GM12874 (cell line): Measurements from ENCODE around the gene DAB2IP.

Source experiments
- CTCF ChIP-seq: IDR thresholded peaks from 2 replicates; pipeline ENCODE4 v1.5.1; 2011; ENCODE audit warnings: low read depth, mild to moderate bottlenecking, control low read depth, low read length, moderate library complexity; ENCODE audit not compliant: insufficient read depth

The DAB2IP gene

DNA sequence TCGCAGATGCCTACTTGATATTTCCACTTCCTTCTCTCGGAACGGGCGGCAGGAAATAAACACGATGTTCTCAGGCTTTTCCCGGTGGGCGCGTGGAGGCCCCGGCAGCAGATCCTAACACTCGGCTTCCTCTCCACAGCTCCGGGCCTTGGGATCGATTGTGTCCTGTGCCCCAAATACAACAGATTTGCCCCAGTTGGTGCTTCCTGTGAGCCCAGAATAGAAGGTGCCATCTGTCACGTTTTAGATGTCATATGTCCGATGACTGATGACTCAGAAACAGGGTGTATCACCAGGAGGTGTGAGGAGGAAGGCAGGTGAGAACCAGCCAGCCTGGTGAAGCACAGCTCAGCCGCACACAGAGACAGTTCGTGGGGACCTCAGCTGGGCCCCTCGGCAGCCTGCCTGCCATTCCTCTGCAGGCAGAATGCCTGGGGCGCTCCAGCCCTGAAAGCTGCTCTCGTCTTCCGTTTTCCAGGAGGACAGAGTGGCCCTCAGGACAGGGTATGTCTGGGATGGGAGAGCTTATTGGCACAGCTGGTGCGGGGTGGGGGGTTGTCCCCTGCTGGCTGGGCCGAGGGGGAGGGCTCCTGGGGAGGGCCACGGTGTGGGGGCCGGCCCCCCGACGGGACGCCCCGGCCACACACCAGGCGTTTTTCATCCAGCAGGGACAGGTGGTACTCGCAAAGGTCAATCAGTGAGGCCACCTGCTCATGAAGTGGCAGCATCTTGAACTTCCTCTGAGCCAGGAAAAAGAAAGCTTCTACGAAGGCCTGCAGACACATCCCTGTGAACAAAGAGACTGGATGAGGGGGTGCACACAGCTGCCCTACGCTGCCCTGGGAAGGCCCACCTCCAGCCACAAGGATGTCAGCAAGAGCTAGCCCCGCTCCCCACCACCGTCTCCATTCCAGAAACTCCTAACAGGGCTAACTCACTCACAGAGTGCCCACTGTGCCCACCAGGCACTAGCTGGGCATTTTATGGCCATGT is 171.0 kb downstream of the DAB2IP start:
- no peak for TF ChIP-seq CTCF

DNA sequence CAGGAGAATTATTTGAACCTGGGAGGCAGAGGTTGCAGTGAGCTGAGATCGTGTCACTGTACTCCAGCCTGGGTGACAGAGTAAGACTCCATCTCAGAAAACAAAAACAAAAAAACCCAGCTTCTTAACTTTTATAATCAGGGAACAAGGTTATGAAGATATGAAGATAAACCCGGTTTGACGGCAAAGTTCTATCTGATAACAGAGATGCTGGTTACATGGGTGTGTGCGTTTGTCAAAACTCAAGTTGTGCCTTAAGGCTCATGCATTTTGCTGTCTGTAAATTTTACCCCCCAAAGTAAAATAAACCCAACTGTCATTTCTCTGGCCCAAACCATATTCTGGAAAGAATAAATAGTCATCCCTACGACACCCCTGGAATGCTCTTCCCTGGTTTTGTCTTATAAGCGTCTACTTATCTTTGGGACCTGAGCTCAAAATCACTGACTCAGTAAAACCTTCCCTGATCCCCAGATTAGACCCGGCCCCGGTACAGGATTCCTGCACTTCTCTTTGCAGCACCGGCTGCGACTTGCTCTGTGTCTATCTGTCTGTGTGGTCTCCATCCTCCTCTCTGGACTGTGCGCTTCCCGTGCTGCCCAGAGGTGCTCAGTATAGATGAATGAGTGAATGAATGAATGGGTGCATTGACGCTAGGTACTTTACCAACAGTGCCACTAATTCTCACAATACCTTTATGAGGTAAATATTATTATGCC is 172.2 kb downstream of the DAB2IP start:
- no peak for TF ChIP-seq CTCF

- no peak for TF ChIP-seq CTCF
Observed at GRCh38 chr9:121824651-121825030, 173.2 kb downstream of the DAB2IP start.

GRCh38 chr9:121825031-121825691 is 173.7 kb downstream of the DAB2IP start:
- TF ChIP-seq CTCF: no peak

GRCh38 chr9:121826711-121827110 is 175.3 kb downstream of the DAB2IP start:
- no peak for TF ChIP-seq CTCF

DNA sequence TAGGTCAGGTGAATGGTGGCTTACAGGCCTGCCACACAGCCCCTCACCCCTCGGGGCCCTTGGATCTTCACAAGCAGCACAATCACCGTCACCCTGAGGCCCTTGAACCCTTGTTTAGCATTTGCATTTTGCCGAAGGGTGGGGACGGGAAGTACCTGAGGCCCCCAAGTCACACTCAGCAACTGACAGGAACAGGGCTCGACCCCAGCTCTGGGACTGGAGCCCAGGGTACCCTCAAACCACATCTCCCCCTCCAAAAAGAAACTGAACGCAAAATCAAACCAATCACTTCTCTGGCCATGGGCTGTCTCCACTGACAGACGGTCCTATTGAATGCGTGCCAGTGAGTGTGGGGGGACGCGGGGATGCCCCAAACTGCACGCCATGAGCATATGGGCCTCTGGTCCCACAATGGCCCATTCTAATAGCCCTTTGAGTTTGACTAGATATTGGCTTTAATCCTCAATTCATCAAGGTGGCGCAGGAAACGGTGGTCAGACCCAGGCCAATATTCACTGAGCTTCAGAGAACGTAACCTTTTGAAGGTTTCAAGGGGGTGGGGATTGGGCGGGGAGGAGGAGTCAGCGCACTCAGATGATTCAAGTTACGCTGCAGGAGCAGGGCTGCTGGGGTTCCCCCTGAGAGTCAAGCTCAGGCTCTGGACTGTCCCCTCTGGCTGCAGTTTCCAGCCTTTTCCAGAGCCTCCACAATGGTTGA is 176.0 kb downstream of the DAB2IP start:
- TF ChIP-seq CTCF: no peak
